Sigmoid colon (tissue), 7 donors: ENCODE measurements around the gene YPEL2. TPM values are rescaled to one million over a fixed set of nuclear protein-coding genes. Genes with fewer than 3 reads are reported as not detected.

Experiments used
- DNase-seq: peaks from one replicate; pipeline ENCODE4 v3.0.0-alpha.2; 2019
- H3K27ac ChIP-seq, 4 donors: fragments of 200-600 bp; sonication (generic); one replicate each; pipeline ENCODE4 v1.5.1; 2016 to 2019; ENCODE audit warnings: mild to moderate bottlenecking in 1 of 4
- H3K27me3 ChIP-seq, 3 donors: fragments of 200-600 bp; sonication (generic); one replicate each; pipeline ENCODE4 v1.5.1; 2019; ENCODE audit warnings: mild to moderate bottlenecking in 1 of 3
- H3K36me3 ChIP-seq, 4 donors: fragments of 200-600 bp; sonication (generic); one replicate each; pipeline ENCODE4 v1.5.1; 2016 to 2019
- H3K4me1 ChIP-seq, 4 donors: fragments of 200-600 bp; sonication (generic); one replicate each; pipeline ENCODE4 v1.5.1; 2017 to 2019
- H3K4me3 ChIP-seq, 4 donors: fragments of 200-600 bp; sonication (generic); one replicate each; pipeline ENCODE4 v1.5.1; 2017 to 2019; ENCODE audit warnings: mild to moderate bottlenecking in 2 of 4, moderate library complexity in 1 of 4
- H3K9me3 ChIP-seq, 4 donors: fragments of 200-600 bp in 3 of 4; sonication (generic) in 3 of 4; one replicate each; pipeline versions ENCODE4 v1.5.1 to v1.6.1; 2013 to 2019
- CTCF ChIP-seq, 4 experiments: fragments of 450-650 bp in 3 of 4; fragments of 200-600 bp in 1 of 4; IDR thresholded peaks; one replicate each; pipeline ENCODE4 v1.5.1; 2016 to 2019; ENCODE audit warnings: antibody characterized with exemption in 4 of 4, mild to moderate bottlenecking in 3 of 4, moderate library complexity in 2 of 4
- EP300 ChIP-seq, 4 donors: sonication (generic); formaldehyde crosslinking; IDR thresholded peaks; one replicate each; pipeline ENCODE4 v1.6.1; 2017; ENCODE audit warnings: antibody characterized with exemption in 4 of 4
- POLR2A ChIP-seq, 2 donors: fragments of 450-650 bp; IDR thresholded peaks; one replicate each; pipeline ENCODE4 v1.6.1; 2016; ENCODE audit warnings: antibody characterized with exemption in 2 of 2, mild to moderate bottlenecking in 2 of 2, moderate library complexity in 2 of 2
- POLR2AphosphoS5 ChIP-seq, 4 donors: sonication (generic); formaldehyde crosslinking; IDR thresholded peaks; one replicate each; pipeline ENCODE4 v1.6.1; 2017; ENCODE audit warnings: antibody characterized with exemption in 4 of 4
- WGBS, 2 donors: extraction: QIAGEN DNeasy Blood & Tissue Kit; methylation state at CpG; one replicate each; pipeline ENCODE4 v1.1.7; 2013; 5-methylcytosine and 5-hydroxymethylcytosine counted together
- intact Hi-C: fragments of 100-400 bp; cut with DNase I; formaldehyde crosslinking; loops from one replicate; pipeline ENCODE4 v1.15.1; 2023
- polyA plus RNA-seq, 3 donors: library from polyadenylated mRNA; stranded (reverse); fragments of 200-250 nt; gene quantifications; one replicate each; pipeline ENCODE4 v1.2.3, GENCODE V29; 2013
- small RNA-seq, 3 donors: library from RNA; depleted of rRNA; stranded (forward); fragments of <200 nt; gene quantifications; one replicate each; pipeline ENCODE3, GENCODE V24; 2016
- total RNA-seq, 4 donors: library from RNA; depleted of rRNA; stranded (reverse); fragments of >200 nt; gene quantifications; one replicate each; pipeline ENCODE4 v1.1.0, GENCODE V29; 2016
- donor health status: healthy with polysubstance abuse.
- donor health status: Bipolar disorder and iron deficiency.
- donor health status: healthy.

Gene YPEL2
- total and polyA plus RNA-seq, 7 donors, result 10.2 to 35.7 (median 25.8) TPM

GRCh38 chr17:59441464-59442096, 110.1 kb downstream of the YPEL2 start:
- no peaks in the 10 kb centered on the region for H3K9me3 ChIP-seq
- WGBS, 2 donors, result 89 to 91% methylated on average over 7 of the region's 7 CpGs
- DNase-seq, result no peak
- no peaks in the 10 kb centered on the region for H3K36me3 ChIP-seq
- H3K27ac ChIP-seq, result peak overlapping the region; percentile 58 to 80 (median 76)
- no peak overlapping the region for H3K4me3 ChIP-seq
- no peaks in the 10 kb centered on the region for H3K27me3 ChIP-seq
- intact Hi-C loops, result loop anchor here (1.0 to 2.0 kb wide), 2 partner anchors 112 to 221 kb away; partner anchors contain the start of gene GDPD1
- TF ChIP-seq CTCF (IDR thresholded peaks at IDR 0.05) (no peak), EP300 (IDR thresholded peaks at IDR 0.05) (no peak), POLR2AphosphoS5 (IDR thresholded peaks at IDR 0.05) (no peak), POLR2A (IDR thresholded peaks at IDR 0.05) (no peak)
- H3K4me1 ChIP-seq, result peaks cover 0 to 21% (median 16%) of the 10 kb centered on the region in 4 donors

- WGBS, 2 donors, result 87 to 96% methylated on average over 4 of the region's 4 CpGs
- peaks cover 0 to 21% (median 16%) of the 10 kb centered on the region in 4 donors for H3K4me1 ChIP-seq
- DNase-seq, result no peak
- H3K36me3 ChIP-seq, result no peaks in the 10 kb centered on the region
- H3K9me3 ChIP-seq, result no peaks in the 10 kb centered on the region
- intact Hi-C loops, result no loop called here
- TF ChIP-seq EP300 (IDR thresholded peaks at IDR 0.05) (no peak), CTCF (IDR thresholded peaks at IDR 0.05) (no peak), POLR2AphosphoS5 (IDR thresholded peaks at IDR 0.05) (no peak), POLR2A (IDR thresholded peaks at IDR 0.05) (no peak)
- no peaks in the 10 kb centered on the region for H3K27me3 ChIP-seq
- no peak overlapping the region for H3K27ac ChIP-seq
- H3K4me3 ChIP-seq, result no peak overlapping the region
These were observed 111.7 kb downstream of the YPEL2 start for GRCh38 chr17:59443106-59443505.

Small RNAs within 50 kb of the gene (small RNA-seq; reads per million reads assigned to genes)
- gene MIR4729, result 0 reads per million in 3 donors

Other genes starting within 250 kb of the YPEL2 start
- gene TRIM37, start 224.8 kb upstream of the YPEL2 start, total RNA-seq, result 10 to 100 TPM; 20.2 to 37.8 (median 25.7) TPM
- gene TRIM37, start 224.8 kb upstream of the YPEL2 start, polyA plus RNA-seq, result 10 to 100 TPM in 1 of 3 donors, 1 to 10 TPM in 2; 6.5 to 10.2 (median 7.2) TPM
- 10 to 100 TPM; 30.3 to 49.6 (median 42.1) TPM for gene SKA2, start 176.5 kb upstream of the YPEL2 start, total RNA-seq
- gene SKA2, start 176.5 kb upstream of the YPEL2 start, polyA plus RNA-seq, result 10 to 100 TPM; 19.2 to 41.4 (median 39.0) TPM
- 1 to 10 TPM in 1 of 4 donors, under 1 TPM in 2, not detected in 1; 0.36 to 1.2 (median 0.49) TPM for gene PRR11, start 175.9 kb upstream of the YPEL2 start, total RNA-seq
- 10 to 100 TPM in 1 of 3 donors, 1 to 10 TPM in 2; 1.2 to 11.0 (median 2.8) TPM for gene PRR11, start 175.9 kb upstream of the YPEL2 start, polyA plus RNA-seq
- gene SMG8, start 121.6 kb upstream of the YPEL2 start, total RNA-seq, result 10 to 100 TPM in 3 of 4 donors, 1 to 10 TPM in 1; 6.9 to 15.3 (median 10.7) TPM
- gene SMG8, start 121.6 kb upstream of the YPEL2 start, polyA plus RNA-seq, result 1 to 10 TPM; 2.3 to 5.4 (median 3.6) TPM
- gene GDPD1, start 111.1 kb upstream of the YPEL2 start, total RNA-seq, result 1 to 10 TPM; 2.5 to 4.3 (median 3.2) TPM
- gene GDPD1, start 111.1 kb upstream of the YPEL2 start, polyA plus RNA-seq, result 1 to 10 TPM in 2 of 3 donors, under 1 TPM in 1; 0.60 to 2.1 (median 1.9) TPM
- gene DHX40, start 234.0 kb downstream of the YPEL2 start, total RNA-seq, result 10 to 100 TPM; 36.8 to 53.2 (median 41.3) TPM
- 10 to 100 TPM; 13.8 to 16.2 (median 14.6) TPM for gene DHX40, start 234.0 kb downstream of the YPEL2 start, polyA plus RNA-seq